T-helper 22 cell (primary cell): ENCODE data around the gene IER5L.
"Not testable (repeated sequence)": the region's sequence is repeated elsewhere in the genome, so short reads cannot be mapped to it uniquely, and the experiment has no call there.

Experiments used
- DNase-seq: peaks from one replicate; pipeline ENCODE4 v3.0.0-alpha.2; 2020; ENCODE audit warnings: low read depth

The IER5L gene

DNA sequence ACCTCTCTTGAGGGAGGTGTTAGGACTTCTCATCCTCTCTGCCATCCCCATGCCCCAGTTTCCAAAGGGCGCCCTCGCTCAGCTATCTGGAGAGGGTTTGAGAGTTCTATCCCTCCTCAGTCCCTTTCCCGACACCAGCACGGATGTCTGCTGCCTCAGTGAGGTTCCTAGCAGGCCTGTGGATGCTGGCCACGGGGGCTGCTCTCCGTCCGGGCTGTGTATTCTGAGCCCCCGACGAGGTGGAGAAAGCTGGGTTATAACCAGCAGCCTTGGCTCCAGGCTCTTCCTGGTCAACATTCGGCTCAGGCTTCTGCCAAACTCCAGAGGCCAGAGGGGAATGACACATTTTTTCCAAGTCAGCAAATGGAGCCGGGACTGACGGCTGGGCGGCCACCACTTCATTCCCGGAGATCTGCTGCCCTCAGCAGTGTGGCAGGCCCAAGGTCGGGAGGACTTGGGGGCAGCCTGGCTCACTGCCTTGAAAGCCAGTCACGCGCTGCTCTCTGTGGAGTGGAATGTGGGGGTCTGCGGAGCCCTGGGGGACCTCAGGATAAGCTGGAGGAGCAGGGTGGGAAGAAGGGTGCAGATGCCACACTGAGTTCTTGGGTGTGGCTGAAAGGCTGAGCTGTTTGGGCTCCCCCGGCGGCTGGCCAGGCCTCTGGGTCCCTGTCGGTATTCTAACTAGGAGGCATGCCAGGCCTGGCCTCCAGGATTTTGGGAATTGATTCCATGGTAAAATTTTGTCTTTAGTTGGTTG, 39.4 kb downstream of the IER5L start:
- DNase-seq, result no peak

- DNase-seq, result no peak
Measured at GRCh38 chr9:129138144-129138462, 40.0 kb downstream of the IER5L start.

- no peak for DNase-seq
Measured at GRCh38 chr9:129137292-129138143, 40.5 kb downstream of the IER5L start.

- no peak for DNase-seq
Measured at GRCh38 chr9:129136446-129137035, 41.5 kb downstream of the IER5L start.

DNA sequence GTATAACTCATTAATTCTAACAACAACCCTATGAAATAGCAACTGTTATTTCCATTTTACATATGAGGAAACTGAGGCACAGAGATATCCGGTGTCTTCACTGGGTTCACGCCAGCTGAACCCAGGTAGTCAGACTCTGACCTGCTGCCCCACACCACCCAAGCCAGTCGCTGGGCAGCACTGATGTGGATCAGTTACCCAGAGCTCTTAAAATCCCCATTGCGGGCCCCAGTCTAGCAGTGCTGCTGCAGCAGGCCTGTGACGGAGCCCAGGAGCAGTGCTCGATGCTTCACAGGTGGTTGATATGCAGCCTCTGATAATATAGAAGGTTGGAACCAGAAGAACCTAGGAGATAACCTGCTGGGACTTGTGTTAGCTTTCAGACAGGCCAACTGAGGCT, 42.6 kb downstream of the IER5L start:
- DNase-seq, result no peak

GRCh38 chr9:129133082-129133481, 45.0 kb downstream of the IER5L start:
- no peak for DNase-seq

- peak; percentile 61 for DNase-seq
Measured at GRCh38 chr9:129131300-129132145, 46.5 kb downstream of the IER5L start.

- no peak for DNase-seq
Measured at GRCh38 chr9:129130791-129131190, 47.3 kb downstream of the IER5L start.

GRCh38 chr9:129130271-129130670, 47.8 kb downstream of the IER5L start:
- DNase-seq, result not testable (repeated sequence)

DNA sequence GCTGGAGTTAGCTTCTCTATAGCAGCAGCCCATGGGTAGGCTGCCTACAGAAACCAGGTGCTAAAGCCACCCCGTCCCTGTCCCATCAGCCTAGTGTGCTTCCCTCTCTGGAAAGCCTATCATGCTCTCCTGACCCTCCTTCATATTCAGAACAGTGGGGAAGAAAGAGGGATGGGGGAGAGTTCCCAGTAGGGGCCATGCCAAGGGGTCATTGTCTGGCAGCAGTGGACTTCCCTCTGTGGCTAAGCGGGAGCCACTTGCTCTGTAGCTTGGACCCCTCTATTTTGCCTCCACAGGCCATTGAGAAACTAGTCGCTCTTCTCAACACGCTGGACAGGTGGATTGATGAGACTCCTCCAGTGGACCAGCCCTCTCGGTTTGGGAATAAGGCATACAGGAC, 49.4 kb downstream of the IER5L start:
- no peak for DNase-seq

DNA sequence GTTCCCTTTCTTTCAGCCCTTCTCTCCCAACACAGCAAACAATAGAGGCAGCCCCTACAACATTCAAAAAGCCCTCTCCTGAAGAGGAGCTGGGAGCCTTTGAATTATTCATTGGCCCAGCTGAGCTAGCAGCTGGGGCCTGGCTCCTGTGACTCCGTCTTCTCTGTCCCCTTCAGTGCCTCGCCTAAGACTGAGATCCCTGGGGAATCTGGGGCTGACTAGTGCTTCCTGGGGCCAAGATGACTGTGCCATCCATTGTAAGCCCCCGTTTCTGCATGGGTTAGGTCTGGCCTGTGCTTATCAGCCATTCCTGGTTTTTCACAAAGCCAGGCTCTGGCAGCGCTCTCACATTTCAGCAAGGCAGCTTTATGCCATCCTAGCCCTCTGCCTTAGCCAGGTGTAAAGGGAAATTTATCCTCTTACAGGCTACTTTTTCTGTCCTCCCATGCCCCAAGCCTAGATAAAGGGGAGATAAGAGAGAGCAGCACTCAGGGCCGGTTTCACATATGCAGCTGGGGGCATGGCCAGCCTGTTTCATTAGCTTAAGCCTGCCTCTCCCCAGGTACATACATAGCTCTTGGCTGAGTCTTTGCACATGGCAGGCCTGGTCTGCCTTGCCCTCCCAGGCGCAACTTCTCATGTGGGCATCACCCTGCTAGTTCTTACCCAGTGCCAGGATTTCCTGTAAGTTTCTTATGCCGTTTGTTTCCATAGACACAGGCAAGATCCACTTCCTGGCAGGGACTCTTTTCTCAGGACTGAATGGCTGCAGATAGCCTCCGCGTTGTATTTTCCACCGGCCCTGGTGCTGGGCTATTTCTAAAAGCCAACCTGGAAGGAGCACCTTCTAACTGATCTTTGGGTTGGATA, 51.1 kb downstream of the IER5L start:
- no peak for DNase-seq
